Upper lobe of left lung (tissue), 4 donors: ENCODE data around the gene LAMP1.

Experiments
- CTCF ChIP-seq, 6 experiments: fragments of 450-650 bp in 4 of 6; fragments of 200-600 bp in 2 of 6; sonication (generic) in 2 of 6; IDR thresholded peaks; one replicate each; pipeline ENCODE4 v1.5.1; 2016 to 2019; ENCODE audit warnings: antibody characterized with exemption in 6 of 6
- EP300 ChIP-seq, 4 donors: sonication (generic); formaldehyde crosslinking; IDR thresholded peaks; one replicate each; pipeline ENCODE4 v1.5.1; 2017; ENCODE audit warnings: antibody characterized with exemption in 4 of 4, control low read depth in 2 of 4
- POLR2A ChIP-seq, 4 donors: fragments of 450-650 bp; IDR thresholded peaks; one replicate each; pipeline ENCODE4 v1.5.1; 2016 to 2017; ENCODE audit warnings: antibody characterized with exemption in 4 of 4, mild to moderate bottlenecking in 2 of 4
- POLR2AphosphoS5 ChIP-seq, 2 donors: sonication (generic); formaldehyde crosslinking; IDR thresholded peaks; one replicate each; pipeline ENCODE4 v1.5.1; 2017; ENCODE audit warnings: antibody characterized with exemption in 2 of 2

- no peak for TF ChIP-seq CTCF (IDR thresholded peaks at IDR 0.05)
- TF ChIP-seq POLR2A (IDR thresholded peaks at IDR 0.05), result no peak
- no peak for TF ChIP-seq POLR2AphosphoS5 (IDR thresholded peaks at IDR 0.05)
- TF ChIP-seq EP300 (IDR thresholded peaks at IDR 0.05), result no peak
These were observed 68.0 kb downstream of the LAMP1 start for GRCh38 chr13:113364901-113365582.
